GM21423 (cell line): ENCODE data around the gene PPP2R5E.

Experiments used
- ATAC-seq: cut with Tn5 transposase; IDR thresholded peaks from one replicate; pipeline ENCODE4 v1.9.1; 2021; ENCODE audit warnings: mild to moderate bottlenecking, moderate library complexity; ENCODE audit not compliant: unreplicated experiment

PPP2R5E gene

DNA sequence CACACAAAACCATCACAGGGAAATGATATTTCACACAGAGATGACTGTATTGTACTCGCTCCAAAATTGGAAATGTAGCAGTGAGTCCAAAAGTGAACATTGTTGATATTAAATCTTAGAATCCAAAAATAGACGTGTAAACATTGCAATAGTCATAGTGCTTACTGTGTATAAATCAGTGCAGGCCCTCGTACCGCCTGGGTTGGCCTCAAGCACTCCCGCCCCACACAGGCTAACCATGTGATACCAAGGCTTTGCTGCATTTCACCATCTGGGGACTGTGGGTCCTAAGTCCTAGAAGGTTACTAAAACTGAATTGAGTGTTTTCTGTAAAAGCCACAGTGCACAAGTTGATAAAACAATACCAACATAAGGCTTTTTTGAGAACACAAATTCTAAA lies 107.3 kb downstream of the PPP2R5E start:
- ATAC-seq = no peak

DNA sequence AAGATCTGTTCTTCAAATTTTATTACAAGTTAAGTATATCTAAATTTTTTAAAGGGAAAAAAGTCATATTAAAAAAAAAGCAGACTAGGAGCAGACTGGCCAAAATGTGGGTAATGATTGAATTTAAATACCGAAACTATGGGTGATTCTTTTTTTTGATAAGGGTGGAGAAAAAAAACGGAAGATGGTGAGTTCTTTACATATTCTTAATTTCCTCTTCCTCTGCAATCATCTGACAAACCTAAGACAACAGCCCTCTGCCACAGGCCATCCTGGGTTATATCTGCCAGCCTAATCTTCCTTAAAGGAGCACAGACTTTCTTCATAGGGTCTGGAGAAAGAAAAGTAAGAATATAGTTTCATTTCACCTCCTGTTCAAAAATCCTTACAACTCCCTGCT lies 108.0 kb downstream of the PPP2R5E start:
- no peak for ATAC-seq

DNA sequence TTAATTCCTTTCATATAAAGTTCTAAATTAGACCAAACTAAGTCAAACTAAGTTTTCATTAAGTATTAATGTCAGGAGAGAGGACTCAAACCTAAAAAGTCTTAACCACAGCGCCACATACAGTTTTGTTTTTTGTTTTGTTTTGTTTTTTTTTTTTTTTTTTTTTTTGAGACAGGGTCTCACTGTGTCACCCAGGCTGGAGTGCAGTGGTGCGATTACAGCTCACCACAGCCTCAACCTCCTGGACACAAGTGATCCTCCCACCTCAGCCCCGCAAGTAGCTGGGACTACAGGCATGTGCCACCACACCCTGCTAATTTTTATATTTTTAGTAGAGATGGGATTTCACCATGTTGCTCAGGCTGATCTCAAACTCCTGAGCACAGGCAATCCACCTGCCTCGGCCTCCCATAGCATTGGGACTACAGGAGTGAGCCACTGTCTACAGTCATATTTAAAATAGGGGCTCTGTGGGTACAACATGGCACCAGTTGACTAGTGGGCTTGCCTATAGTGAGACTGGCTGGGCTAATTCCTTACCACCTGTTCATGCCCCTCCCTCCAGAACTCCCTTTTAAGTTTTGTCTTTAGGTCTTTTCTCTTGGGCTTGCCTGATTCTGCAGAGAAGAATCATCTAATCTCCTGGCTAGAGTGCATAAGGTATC lies 110.2 kb downstream of the PPP2R5E start:
- no peak for ATAC-seq

DNA sequence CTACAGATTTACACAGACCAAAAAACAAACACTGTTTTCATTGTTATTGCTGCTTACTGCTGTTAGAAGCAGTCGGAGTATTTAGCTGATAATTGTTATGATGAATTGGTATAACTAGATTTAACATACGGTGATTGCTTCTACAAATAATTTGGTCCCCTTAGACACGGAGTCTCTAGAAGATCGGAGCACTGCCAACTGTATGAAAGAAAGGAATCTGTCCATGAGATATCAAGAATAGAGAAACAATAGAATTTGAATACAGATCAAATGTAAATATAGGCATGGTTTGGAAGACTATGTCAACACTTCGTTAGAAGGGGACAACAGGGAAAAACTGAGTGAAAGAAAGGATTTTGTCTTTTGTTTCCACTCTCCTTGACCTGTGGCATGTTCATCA lies 110.9 kb downstream of the PPP2R5E start:
- ATAC-seq = no peak

DNA sequence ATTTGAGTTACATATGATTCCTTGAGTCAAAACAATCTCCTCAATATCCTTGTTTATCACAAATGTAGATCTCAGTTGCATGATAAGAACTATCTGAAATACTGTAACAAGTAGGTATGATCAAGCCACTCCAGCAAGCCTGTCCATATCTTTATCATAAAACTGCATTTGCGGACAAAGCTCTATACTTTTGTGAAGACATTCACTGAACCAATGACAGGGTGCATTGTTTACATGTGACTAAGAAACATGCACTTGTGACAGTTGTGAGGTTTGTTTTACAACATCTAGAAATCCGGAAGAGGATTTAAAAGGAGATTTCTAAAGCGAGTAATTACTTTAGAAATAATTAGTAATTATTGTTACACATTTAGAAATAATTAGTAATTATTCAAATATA lies 111.7 kb downstream of the PPP2R5E start:
- no peak for ATAC-seq

DNA sequence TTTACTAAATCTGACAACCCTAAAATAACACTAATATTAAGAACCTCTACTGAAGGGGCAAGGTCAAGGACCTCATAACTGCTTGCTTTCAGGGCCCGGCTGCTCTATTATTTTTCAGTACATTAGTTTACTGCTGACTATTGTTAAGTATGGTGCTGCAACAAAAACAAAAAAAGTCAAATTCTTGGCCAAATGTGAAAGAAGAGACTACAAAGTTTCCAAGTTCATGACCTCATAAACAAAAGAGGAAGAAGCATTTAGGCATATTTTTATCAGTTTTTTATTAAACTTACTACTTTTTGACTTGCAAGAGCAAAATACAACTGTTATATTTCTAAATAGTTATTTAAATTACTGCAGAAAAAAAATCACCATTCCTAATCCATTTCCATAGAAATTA lies 114.7 kb downstream of the PPP2R5E start:
- ATAC-seq = no peak

DNA sequence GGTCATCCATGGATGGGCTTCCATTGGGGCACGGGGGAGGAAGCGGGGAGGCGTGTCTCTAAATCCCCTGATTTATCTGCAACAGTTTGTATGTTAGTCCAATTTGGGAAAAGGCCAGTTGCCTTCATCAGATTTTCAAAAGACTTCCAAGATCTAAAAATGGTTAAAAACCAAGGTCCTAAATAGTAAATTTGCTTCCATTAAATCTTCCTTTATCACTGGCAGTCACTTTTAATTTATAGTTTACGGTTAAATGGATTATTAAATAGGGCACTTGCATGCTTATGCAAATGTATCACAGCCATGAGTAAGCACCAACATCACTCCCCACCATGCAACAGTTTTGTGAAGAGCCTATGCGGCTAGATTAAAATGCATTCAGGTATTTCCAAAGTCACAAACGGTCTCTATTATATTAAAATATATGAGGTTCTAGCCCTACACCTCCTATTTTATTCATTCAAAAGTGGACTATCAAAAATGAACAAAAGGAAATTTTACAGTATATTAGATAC lies 116.3 kb downstream of the PPP2R5E start:
- ATAC-seq = no peak

DNA sequence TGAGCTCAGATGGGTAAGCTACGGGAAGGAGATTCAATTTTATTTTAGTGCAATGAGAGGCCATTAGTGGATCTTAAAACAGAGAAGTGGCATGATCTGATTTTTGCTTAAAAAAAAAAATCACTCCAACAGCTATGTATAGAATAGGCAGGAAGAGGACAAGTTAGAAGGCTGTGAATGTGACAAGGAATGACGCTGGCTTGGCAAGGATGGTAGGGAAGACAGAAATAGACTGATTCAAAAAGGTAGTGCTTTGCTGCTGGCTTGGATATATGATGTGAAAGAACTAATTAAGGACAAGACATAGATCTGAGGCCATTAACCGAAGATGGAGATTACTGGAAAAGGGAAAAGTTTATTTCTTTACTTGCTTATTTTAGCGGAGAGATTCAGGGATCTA lies 119.3 kb downstream of the PPP2R5E start:
- ATAC-seq = no peak

DNA sequence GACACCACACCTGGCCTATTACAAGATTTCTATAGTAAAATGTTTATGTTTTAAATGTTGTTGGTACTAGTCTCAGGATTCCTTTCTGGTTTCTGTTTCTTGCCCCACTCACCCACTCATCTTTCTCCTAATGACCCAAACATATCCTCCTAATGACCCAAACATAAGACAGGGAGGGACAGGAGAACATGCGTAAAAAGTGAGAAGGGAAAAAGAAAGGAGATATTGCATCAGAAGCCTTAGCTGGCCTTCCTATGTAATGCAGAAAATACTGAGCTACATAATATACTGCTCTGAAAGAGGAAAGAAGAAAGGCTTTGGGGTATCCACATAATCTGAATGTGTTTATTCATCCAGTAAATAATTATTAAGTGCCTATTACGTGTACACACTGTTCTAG lies 119.8 kb downstream of the PPP2R5E start:
- no peak for ATAC-seq

DNA sequence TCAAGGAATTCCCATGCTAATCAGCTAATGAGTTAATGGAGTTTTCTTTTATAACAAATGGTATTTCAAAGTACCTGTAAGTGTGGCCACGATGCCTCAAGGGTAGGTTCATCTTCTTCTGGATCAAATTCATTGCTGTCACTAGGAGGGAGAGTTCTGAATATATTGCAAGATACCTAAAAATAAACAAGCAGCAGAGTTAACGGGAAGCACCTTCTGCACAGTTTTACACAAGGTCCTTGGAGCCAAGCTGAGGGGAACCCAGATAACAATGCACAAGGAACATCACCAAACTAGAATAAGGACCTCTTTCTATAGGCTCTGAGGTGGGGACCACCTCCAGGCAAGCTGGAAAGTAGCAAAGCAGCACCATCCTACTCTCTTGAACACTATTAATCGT lies 121.3 kb downstream of the PPP2R5E start:
- ATAC-seq = no peak

DNA sequence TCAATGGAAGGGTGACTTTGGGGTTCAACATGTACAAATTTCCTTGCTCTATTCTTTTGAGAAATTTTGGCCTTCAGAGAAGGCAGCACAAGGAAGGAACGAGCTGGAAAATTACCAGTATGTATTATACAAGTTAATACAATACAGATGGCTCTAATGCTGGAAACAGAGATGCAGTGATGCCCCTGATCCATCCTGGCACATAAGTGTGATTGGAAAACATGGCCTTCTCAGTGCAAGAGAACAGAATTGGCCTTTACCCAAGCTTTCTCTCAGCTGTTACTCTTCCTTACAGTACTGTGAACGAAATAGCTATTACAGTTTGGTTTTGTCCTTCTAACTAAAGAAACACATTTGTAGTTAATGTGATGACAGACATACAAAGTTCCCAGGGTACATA lies 122.0 kb downstream of the PPP2R5E start:
- ATAC-seq = no peak

DNA sequence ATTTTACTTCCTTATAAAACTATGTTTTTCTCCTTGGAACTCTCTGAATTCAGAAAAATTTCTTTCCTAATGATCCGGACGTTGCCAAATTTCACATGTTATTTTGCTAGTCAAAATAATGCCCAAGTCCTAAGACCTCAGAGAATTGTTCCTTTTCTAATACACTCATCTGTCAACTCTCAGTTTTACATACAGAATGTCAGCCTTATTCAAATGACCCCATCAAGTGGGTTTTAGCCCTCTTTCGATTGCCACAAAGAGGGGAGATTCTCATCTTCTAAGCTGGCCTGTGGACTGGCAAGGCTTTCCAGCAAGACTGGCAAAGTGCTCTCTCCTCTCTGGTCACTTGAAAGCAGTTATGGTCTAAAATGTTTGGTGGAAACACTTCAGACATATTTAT lies 125.2 kb downstream of the PPP2R5E start:
- ATAC-seq = no peak

DNA sequence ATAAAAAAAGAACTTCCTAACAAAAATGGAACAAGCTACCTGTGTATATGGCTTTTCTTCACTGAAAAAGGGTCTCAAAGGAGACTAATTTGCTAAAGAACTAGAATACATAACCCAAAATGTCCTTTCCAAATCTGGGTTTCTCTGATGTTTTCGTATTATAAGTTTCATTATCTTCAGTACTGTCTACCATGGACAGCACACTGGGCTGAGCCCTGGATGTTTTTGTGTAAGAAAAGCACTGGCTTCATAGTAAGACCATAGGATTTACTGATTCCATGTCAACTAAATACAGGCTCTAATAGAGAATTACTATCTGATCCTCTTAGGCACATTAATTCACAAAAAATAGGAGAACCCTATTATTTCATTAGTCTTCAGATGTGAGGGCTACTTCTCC lies 130.2 kb downstream of the PPP2R5E start:
- no peak for ATAC-seq

DNA sequence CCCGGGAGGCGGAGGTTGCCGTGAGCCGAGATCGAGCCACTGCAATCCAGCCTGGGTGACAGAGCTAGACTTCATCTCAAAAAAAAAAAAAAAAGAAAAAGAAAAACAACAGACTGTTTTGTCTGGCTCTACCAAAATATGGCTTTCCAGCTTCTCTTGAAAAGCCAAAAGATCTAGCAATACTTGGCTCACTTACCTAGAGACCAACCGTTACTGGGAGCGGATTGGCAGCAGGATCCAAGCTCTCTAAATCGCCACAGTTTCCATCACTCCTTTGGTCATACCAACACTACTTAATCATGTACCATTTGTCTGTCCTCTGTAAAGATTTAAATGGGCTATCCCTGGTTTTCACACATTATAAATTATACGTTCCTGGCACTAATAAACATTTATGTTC lies 136.8 kb downstream of the PPP2R5E start:
- ATAC-seq = no peak

DNA sequence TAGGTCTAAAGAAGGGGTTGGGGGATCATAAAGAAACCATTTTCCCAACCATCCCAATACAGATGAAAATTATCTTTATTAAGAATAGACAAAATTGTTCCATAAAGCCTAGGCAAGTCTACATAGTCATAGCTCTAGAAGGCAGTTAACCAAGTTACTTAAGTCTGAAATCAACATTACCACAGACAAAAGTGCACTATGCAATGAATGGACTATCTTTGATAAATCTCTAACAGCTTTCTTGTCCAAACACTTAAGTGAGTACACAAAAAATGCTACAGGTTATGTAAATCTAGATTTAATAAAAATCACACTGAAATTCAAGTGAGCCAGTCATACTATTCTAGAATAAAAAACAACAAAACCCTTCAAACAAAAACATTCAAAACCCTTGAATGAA lies 137.5 kb downstream of the PPP2R5E start:
- ATAC-seq = no peak

DNA sequence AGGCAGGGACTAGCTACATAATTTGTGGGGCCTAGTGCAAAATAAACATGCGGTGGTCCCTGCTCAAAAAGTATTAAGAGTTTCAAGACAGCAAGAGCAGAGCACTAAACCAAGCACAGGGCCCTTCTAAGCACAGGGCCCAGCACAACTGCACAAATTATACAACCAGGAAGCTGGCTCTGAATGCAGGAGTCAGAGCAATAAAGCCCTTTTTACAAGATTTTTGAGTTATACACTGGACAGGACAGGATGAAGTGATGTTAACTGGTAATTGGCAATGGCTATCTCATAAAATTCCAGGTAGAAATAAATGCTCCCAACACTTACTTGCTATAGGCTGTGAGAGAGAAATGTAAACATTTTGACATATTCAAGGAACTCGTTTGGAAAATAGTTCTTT lies 138.3 kb downstream of the PPP2R5E start:
- no peak for ATAC-seq

DNA sequence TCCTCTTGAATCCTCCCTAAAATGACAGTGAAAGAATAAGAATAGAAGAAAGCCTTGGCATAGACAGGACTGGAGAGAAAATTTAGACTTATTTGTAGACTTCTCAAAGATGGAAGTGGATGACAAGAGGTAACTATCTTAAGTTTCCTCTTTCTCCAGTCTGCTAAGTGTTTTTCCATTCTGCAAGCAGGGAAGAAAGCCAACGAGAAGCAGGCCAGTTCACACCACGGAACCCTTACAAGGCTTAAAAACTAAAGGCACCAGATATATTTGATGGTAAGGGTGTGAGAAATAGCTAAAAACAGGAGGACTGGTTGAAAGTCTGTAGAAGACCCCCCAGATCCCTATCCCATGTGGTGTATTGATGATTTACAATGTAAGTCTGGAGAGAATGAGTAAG lies 141.5 kb downstream of the PPP2R5E start:
- no peak for ATAC-seq

DNA sequence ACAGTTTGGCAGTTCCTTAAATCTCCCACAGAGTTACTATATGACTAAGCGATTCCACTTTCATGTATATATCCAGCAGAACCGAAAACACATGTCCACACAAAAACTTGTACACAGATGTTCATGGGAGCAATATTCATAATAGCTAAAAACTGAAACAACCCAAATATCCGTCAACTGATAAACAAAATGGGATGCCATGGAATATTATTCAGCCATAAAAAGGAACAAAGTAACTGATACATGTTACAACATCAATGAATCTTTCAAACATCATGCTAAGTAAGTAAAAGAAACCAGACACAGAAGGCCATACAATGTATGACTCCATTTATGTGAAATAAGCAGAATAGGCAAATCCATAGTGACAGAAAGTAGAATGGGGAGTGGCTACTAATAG lies 144.2 kb downstream of the PPP2R5E start:
- no peak for ATAC-seq

DNA sequence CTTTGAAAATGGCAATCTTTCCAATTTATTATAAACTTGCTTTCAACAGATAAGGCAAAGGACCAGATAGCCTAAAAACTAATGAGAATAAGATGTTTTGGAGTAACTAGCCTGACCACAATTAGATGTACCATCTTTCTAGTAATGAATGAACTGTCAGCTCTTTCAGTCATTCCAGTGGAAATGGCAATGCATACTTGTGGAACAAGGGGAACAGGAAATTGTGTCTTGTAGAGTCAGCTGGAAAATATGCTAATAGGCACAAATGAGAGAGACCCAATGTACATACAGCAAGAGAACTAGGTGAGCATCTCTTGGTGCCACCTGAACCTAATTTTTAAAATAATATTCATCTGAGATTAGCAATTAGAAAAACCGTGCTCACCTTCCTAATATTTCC lies 148.3 kb downstream of the PPP2R5E start:
- ATAC-seq = no peak

DNA sequence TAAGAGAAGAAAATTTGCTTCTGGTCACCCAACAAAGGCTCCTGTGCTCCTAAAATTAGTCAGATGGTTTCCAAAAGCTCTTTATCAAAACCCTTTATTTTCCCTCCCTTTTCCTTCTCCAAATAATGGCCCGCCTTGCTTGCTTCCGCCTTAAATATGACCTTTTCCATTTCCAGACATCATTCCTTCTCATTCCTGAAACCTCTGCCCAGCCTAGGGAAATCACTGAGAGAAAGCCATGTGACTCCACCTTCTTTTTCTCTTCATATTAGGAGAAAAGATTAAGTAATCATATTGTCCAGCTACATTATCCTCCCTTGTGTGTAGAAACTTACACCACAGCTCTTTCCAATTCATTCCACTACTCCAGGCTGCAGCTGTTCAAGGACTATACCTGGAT lies 148.7 kb downstream of the PPP2R5E start:
- no peak for ATAC-seq

DNA sequence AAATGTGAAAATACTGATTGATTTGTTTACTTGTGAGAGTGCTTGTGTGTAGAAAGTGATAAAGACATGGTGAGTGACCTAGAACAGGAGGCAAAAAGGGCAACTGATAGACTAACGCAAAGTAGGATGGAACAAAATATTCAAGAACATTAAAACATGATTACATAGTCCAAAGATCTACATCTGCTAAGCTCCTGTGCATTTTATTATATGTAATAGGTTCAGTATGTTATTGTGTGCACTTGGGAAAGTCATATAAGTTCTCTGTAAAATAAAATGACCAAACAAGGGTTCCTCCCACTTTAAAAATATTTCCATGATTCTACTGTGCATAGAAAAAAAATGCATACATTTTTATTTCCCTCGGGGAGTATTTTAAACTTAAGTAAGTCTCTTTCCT lies 150.2 kb downstream of the PPP2R5E start:
- ATAC-seq = no peak

DNA sequence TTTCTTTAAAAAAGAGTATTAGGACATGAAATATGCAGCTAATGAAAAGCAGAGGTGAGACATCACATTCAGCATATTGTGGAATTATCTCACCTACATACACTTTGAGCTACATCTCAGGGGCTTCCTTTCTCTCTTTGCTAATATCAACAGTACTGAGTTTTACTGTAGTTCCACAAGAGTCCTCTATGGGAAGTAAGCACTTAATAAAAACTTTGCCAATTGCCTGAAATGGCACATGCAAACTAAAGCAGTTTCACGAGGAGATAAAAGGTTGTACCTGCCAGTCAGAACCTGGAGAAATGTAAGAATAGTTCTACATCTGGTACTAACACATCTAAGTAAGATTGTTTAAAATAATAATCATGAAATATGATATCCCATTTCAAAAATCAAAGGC lies 150.9 kb downstream of the PPP2R5E start:
- no peak for ATAC-seq

DNA sequence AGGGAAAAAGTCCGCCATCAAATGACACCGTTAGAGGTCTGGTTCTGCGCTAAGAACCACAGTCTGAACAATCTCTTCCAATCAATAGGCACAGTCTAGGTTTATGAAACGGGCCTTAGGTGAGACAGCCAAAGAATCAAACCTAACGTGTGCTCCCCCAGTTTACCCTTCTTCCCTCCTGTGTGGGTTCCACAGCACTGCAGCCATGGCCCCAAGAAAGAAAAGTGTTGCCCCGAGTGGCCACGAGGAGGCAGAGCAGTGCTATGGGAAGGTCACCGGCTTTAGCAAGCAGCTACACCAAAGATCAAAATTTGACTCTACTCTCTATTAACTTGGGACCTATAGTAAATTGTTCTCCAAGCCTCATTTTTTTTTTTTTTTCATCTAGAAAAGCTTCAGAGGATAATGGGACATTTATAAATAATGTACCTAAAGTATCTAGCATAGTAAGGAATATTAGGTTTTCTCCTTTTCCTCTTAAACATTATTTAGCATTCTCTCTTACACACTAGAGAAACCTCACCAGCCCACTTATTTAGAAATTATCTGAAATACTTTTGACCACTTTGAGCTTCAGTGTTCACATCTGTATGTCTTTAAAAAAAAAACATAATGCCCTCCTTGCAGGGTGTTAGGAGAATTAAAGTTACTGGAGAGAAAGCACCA lies 154.3 kb downstream of the PPP2R5E start:
- ATAC-seq = peak; percentile 56
